Fibroblast of lung (primary cell): Measurements from ENCODE around the gene NOXRED1.

Experiments used
- CTCF ChIP-seq, 2 donors: IDR thresholded peaks in 1 of 2; conservative IDR thresholded peaks in 1 of 2; 1 replicate in 1 of 2; 2 replicates in 1 of 2; pipeline ENCODE4 v1.5.1; 2011 to 2012; ENCODE audit warnings: low read length in 2 of 2, control low read depth in 1 of 2, inconsistent platforms in 1 of 2, low read depth in 1 of 2, mild to moderate bottlenecking in 1 of 2
- EZH2 ChIP-seq: IDR thresholded peaks from 2 replicates; pipeline ENCODE4 v1.5.1; 2012; ENCODE audit warnings: low read length, control low read depth, mild to moderate bottlenecking; ENCODE audit errors: missing control alignments

GRCh38 chr14:77376771-77377501, 46.4 kb downstream of the NOXRED1 start, which contains the start of the genes SAMD15 and TMED8:
- TF ChIP-seq CTCF (conservative IDR thresholded peaks at IDR 0.05 in 1 of 2, IDR thresholded peaks at IDR 0.05 in 1 of 2; ENCODE audit: low read depth in 1 of 2, low read length in 2 of 2) (peak; percentile 15 to 19), EZH2 (no peak)
